ENCODE results near the gene KNTC1.

Gene KNTC1

DNA sequence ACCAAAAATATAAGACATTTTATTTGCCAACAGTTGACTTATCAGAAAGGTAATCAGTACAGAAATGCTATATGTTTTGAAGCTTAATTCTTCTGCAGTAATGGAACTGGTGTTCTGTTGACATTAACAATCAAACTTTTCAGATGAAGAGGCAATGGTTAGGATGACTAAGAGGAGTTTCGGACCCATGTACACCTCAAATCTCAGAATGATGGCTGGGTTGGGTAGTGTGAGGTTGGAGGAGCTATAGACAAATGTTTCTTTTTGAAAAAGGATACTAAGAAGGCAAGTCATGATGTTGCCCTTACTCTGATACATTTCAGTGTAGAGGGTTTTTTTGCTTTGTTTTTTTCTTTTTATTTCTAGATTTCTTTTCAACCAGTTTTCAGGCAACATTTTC is 66.9 kb downstream of the KNTC1 start:
- DNase-seq (ENCODE audit: low read depth in 1 of 2, low spot score in 1 of 2) = no peak
- no peaks in the 10 kb centered on the region for H3K27me3 ChIP-seq (ENCODE audit: insufficient read depth, poor library complexity, severe bottlenecking)
- H3K4me3 ChIP-seq (replicated peaks; ENCODE audit: insufficient read depth, low read length) = no peak overlapping the region
- TF ChIP-seq, protein P1, sequence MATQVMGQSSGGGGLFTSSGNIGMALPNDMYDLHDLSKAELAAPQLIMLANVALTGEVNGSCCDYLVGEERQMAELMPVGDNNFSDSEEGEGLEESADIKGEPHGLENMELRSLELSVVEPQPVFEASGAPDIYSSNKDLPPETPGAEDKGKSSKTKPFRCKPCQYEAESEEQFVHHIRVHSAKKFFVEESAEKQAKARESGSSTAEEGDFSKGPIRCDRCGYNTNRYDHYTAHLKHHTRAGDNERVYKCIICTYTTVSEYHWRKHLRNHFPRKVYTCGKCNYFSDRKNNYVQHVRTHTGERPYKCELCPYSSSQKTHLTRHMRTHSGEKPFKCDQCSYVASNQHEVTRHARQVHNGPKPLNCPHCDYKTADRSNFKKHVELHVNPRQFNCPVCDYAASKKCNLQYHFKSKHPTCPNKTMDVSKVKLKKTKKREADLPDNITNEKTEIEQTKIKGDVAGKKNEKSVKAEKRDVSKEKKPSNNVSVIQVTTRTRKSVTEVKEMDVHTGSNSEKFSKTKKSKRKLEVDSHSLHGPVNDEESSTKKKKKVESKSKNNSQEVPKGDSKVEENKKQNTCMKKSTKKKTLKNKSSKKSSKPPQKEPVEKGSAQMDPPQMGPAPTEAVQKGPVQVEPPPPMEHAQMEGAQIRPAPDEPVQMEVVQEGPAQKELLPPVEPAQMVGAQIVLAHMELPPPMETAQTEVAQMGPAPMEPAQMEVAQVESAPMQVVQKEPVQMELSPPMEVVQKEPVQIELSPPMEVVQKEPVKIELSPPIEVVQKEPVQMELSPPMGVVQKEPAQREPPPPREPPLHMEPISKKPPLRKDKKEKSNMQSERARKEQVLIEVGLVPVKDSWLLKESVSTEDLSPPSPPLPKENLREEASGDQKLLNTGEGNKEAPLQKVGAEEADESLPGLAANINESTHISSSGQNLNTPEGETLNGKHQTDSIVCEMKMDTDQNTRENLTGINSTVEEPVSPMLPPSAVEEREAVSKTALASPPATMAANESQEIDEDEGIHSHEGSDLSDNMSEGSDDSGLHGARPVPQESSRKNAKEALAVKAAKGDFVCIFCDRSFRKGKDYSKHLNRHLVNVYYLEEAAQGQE (IDR thresholded peaks at IDR 0.05; ENCODE audit: insufficient replicate concordance, low read depth) = no peak
- TF ChIP-seq GABPA (IDR thresholded peaks at IDR 0.05; ENCODE audit: low read depth) (no peak), SPI1 (IDR thresholded peaks at IDR 0.05; ENCODE audit: borderline replicate concordance, low read depth) (no peak), POLR2AphosphoS5 (IDR thresholded peaks at IDR 0.05; ENCODE audit: low read depth) (no peak)
- no peak overlapping the region for H3K27ac ChIP-seq (replicated peaks)

DNA sequence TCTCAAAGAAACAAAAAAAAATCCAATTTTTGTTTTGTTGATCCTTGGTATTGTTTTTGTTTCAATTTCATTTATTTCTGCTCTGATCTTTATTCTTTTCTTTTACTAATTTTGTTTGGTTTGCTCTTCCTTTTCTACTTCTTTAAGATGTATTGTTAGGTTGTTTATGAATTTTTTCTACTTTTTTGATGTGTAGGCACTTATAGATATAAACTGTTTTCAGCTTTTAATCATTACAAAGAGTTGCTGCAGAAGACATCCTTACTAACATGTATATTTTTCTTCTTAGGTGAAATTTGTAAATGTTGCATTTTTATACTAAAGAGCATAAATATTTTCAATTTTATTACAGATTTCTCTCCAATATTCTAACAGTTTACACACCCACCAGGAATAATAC is 69.8 kb downstream of the KNTC1 start:
- TF ChIP-seq POLR2AphosphoS5 (IDR thresholded peaks at IDR 0.05; ENCODE audit: low read depth) (no peak), CTCF (IDR thresholded peaks at IDR 0.05; ENCODE audit: insufficient read depth, low read length) (no peak), SPI1 (IDR thresholded peaks at IDR 0.05; ENCODE audit: borderline replicate concordance, low read depth) (no peak), GABPA (IDR thresholded peaks at IDR 0.05; ENCODE audit: low read depth) (no peak)
- TF ChIP-seq, protein P1 (IDR thresholded peaks at IDR 0.05; ENCODE audit: insufficient replicate concordance, low read depth) = no peak
- no peaks in the 10 kb centered on the region for H3K27me3 ChIP-seq (ENCODE audit: insufficient read depth, poor library complexity, severe bottlenecking)
- no peak overlapping the region for H3K4me3 ChIP-seq (replicated peaks; ENCODE audit: insufficient read depth, low read length)
- DNase-seq (ENCODE audit: low read depth in 1 of 2, low spot score in 1 of 2) = no peak
- no peak overlapping the region for H3K27ac ChIP-seq (replicated peaks)

- TF ChIP-seq CTCF (IDR thresholded peaks at IDR 0.05; ENCODE audit: insufficient read depth, low read length) (no peak), SPI1 (IDR thresholded peaks at IDR 0.05; ENCODE audit: borderline replicate concordance, low read depth) (no peak), POLR2AphosphoS5 (IDR thresholded peaks at IDR 0.05; ENCODE audit: low read depth) (no peak), GABPA (IDR thresholded peaks at IDR 0.05; ENCODE audit: low read depth) (no peak)
- TF ChIP-seq, protein P1 (IDR thresholded peaks at IDR 0.05; ENCODE audit: insufficient replicate concordance, low read depth) = no peak
- DNase-seq (ENCODE audit: low read depth in 1 of 2, low spot score in 1 of 2) = no peak
- no peak overlapping the region for H3K27ac ChIP-seq (replicated peaks)
- H3K4me3 ChIP-seq (replicated peaks; ENCODE audit: insufficient read depth, low read length) = no peak overlapping the region
- H3K27me3 ChIP-seq (ENCODE audit: insufficient read depth, poor library complexity, severe bottlenecking) = no peaks in the 10 kb centered on the region
Measured at GRCh38 chr12:122602456-122602855, 75.4 kb downstream of the KNTC1 start.

Measured in HL-60 (cell line).